Nephron progenitor cell (in vitro differentiated cells): ENCODE measurements around the gene TRIM13.

Experiments
- DNase-seq: peaks from one replicate; pipeline ENCODE4 v3.0.0; 2021
- H3K27ac Mint-ChIP-seq: 2 replicates; pipeline ENCODE4 v1.8.0; 2021; ENCODE audit warnings: mild to moderate bottlenecking, moderate library complexity, mixed read lengths
- H3K27me3 Mint-ChIP-seq: 2 replicates; pipeline ENCODE4 v1.8.0; 2021; ENCODE audit warnings: mild to moderate bottlenecking, low read depth, mixed read lengths; ENCODE audit not compliant: poor library complexity
- H3K36me3 Mint-ChIP-seq: 2 replicates; pipeline ENCODE4 v1.8.0; 2021; ENCODE audit warnings: low read depth, mixed read lengths
- H3K4me1 Mint-ChIP-seq: 2 replicates; pipeline ENCODE4 v1.8.0; 2021; ENCODE audit warnings: mixed read lengths
- H3K4me3 Mint-ChIP-seq: 2 replicates; pipeline ENCODE4 v1.8.0; 2021; ENCODE audit warnings: mild to moderate bottlenecking, moderate library complexity, mixed read lengths
- H3K9me3 Mint-ChIP-seq: 2 replicates; pipeline ENCODE4 v1.8.0; 2021; ENCODE audit warnings: mild to moderate bottlenecking, moderate library complexity, mixed read lengths
- TF ChIP-seq, protein P1 (sequence below): fragments of 200-600 bp; sonication (generic); IDR thresholded peaks from 2 replicates; pipeline ENCODE4 v1.5.0; 2021; ENCODE audit warnings: antibody characterized with exemption

TRIM13 gene

GRCh38 chr13:49956131-49956530, 40.7 kb upstream of the TRIM13 start:
- H3K36me3 Mint-ChIP-seq: peaks cover 14% of the 10 kb centered on the region
- H3K4me3 Mint-ChIP-seq: no peak overlapping the region
- no peak for DNase-seq
- TF ChIP-seq, protein P1, sequence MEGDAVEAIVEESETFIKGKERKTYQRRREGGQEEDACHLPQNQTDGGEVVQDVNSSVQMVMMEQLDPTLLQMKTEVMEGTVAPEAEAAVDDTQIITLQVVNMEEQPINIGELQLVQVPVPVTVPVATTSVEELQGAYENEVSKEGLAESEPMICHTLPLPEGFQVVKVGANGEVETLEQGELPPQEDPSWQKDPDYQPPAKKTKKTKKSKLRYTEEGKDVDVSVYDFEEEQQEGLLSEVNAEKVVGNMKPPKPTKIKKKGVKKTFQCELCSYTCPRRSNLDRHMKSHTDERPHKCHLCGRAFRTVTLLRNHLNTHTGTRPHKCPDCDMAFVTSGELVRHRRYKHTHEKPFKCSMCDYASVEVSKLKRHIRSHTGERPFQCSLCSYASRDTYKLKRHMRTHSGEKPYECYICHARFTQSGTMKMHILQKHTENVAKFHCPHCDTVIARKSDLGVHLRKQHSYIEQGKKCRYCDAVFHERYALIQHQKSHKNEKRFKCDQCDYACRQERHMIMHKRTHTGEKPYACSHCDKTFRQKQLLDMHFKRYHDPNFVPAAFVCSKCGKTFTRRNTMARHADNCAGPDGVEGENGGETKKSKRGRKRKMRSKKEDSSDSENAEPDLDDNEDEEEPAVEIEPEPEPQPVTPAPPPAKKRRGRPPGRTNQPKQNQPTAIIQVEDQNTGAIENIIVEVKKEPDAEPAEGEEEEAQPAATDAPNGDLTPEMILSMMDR: no peak
- H3K27me3 Mint-ChIP-seq: peaks cover 24% of the 10 kb centered on the region
- H3K27ac Mint-ChIP-seq: no peak overlapping the region
- peaks cover 23% of the 10 kb centered on the region for H3K9me3 Mint-ChIP-seq
- no peaks in the 10 kb centered on the region for H3K4me1 Mint-ChIP-seq

DNA sequence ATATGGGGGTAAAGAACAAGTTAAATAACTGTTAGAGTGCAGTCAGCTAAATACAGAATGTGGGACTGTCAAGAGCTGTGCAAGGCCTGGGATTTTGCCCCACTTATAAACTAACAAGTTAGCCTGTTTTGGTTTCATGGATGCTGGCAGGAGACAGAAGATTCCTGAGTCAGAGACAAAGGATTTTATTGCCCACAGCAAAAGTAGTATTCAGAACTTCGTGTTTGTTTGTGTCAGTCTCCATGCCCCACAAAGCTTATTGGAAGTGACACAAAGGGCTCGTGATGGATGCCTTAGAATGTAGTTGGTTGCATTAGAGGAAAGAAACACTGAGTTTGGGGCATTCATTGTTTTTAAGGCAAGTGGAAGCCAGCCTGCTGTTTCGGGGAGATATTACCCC, 38.5 kb upstream of the TRIM13 start:
- H3K4me3 Mint-ChIP-seq: no peak overlapping the region
- no peak for DNase-seq
- H3K9me3 Mint-ChIP-seq: peaks cover 45% of the 10 kb centered on the region
- peaks cover 26% of the 10 kb centered on the region for H3K36me3 Mint-ChIP-seq
- no peak overlapping the region for H3K27ac Mint-ChIP-seq
- peaks cover 23% of the 10 kb centered on the region for H3K27me3 Mint-ChIP-seq
- H3K4me1 Mint-ChIP-seq: no peaks in the 10 kb centered on the region
- TF ChIP-seq, protein P1: no peak

DNA sequence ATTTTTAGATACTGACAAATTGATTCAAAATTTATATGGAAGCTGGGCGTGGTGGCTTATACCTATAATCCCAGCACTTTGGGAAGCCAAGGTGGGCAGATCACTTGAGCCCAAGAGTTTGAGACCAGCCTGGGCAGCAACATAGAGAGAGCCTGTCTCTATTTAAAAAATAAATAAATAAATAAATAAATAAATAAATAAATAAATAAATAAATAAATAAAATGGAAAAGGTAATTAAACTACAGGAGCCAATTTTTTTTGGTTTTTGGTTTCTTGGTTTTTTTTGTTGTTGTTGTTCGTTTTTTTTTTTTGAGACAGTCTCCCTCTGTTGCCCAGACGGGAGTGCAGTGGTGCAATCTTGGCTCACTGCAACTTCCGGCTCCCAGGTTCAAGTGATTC, 29.4 kb upstream of the TRIM13 start:
- Mint-ChIP-seq H3K27ac (no peak overlapping the region), H3K4me3 (no peak overlapping the region), H3K27me3 (peaks cover 3% of the 10 kb centered on the region), H3K36me3 (peaks cover 28% of the 10 kb centered on the region), H3K4me1 (no peaks in the 10 kb centered on the region), H3K9me3 (peaks cover 42% of the 10 kb centered on the region)
- no peak for DNase-seq
- TF ChIP-seq, protein P1: no peak

DNA sequence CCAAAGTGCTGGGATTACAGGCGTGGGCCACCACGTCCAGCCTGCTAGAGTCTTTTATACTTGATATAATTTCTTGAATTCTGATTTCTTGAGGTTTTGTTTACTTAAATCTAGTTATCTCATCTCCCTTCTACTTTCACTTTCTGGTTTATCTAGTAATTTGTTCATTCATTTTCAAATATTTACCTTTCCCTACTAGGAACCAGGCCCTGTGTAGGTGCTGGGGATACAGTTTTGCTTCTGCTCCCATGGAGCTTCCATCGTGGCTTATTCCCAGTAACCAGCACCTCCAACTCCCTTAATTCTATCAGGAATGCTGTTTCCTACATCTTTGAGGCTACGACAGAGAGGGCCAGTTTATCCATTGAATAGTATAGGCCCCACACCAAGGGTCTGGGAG, 24.1 kb upstream of the TRIM13 start:
- H3K36me3 Mint-ChIP-seq: no peaks in the 10 kb centered on the region
- H3K4me3 Mint-ChIP-seq: no peak overlapping the region
- no peaks in the 10 kb centered on the region for H3K4me1 Mint-ChIP-seq
- H3K9me3 Mint-ChIP-seq: peaks cover 5% of the 10 kb centered on the region
- no peak for DNase-seq
- TF ChIP-seq, protein P1: no peak
- peaks cover 6% of the 10 kb centered on the region for H3K27me3 Mint-ChIP-seq
- no peak overlapping the region for H3K27ac Mint-ChIP-seq

DNA sequence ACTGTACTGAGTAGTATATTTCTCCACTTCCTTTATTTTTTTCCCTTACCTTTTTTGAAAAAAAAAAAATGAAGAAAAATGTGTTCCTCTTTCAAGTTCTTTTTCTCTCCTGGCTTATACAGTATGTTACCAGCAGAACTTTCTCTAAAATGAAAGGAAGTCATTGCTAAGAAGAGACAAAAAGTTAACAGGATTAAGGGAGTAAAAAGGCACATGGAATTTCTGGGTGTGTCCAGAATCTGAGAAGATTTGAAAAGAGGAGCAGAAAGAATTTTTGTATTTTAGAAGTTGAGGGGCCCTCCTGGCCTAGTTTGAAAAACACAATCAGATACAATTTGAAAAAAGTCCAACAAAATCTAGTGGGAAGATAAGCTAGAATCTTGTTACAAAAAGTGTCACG, 21.0 kb upstream of the TRIM13 start:
- no peak for DNase-seq
- peaks cover 10% of the 10 kb centered on the region for H3K27me3 Mint-ChIP-seq
- H3K4me1 Mint-ChIP-seq: peaks cover 8% of the 10 kb centered on the region
- TF ChIP-seq, protein P1: no peak
- H3K27ac Mint-ChIP-seq: no peak overlapping the region
- no peaks in the 10 kb centered on the region for H3K36me3 Mint-ChIP-seq
- no peak overlapping the region for H3K4me3 Mint-ChIP-seq
- no peaks in the 10 kb centered on the region for H3K9me3 Mint-ChIP-seq

DNA sequence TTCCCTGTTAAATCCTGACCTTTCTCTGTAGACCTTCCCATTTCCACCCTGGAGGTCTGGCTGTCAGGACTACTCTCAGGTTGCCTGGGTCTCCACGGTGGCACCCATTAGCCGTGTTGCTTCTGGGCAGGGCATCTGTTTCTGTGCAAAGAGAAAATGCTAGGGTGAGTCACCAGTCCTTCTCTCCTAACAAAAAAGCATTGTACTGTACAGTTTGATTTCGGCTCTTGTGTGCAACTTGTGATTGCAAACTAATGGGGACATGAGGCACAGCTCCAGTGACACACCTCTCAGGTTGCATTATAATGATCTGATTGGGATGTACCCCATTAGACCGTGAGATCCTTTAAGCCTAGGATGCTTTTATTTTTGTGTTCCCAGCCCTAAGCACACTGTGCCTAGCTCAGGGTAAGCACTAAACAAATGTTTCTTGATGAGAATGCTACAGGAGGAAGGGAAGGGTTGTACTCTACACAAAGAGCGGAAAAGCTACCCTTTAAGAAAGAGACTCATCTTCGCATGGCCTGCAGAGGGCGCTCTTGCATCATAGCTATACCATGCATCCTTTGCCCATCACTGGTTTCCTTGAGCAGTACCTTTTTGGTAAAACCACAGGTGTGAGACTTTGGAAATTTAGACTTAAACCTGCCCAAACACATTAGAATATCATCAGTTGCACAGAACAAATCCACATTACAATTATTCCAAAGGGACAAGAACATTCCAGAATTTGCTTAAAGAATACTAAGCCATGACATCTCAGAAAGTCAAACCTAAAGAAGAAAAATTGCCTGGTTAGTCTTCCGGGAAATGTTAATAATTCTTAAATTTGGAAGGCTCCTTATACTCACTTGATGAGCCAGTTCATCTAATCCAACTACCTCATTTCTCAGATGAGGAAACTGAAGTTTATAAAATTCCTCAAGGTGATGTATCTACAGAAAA, 20.3 kb upstream of the TRIM13 start:
- TF ChIP-seq, protein P1: peak; percentile 93
- no peak overlapping the region for H3K4me3 Mint-ChIP-seq
- H3K36me3 Mint-ChIP-seq: no peaks in the 10 kb centered on the region
- DNase-seq: peak; percentile 77
- H3K9me3 Mint-ChIP-seq: no peaks in the 10 kb centered on the region
- peaks cover 8% of the 10 kb centered on the region for H3K4me1 Mint-ChIP-seq
- peaks cover 10% of the 10 kb centered on the region for H3K27me3 Mint-ChIP-seq
- H3K27ac Mint-ChIP-seq: no peak overlapping the region
